IMR-90 (cell line): ENCODE measurements around the gene TPSB2.
"Not testable (repeated sequence)": the region's sequence is repeated elsewhere in the genome, so short reads cannot be mapped to it uniquely, and the experiment has no call there.

Experiments
- BHLHE40 ChIP-seq: fragments of 150-350 bp; IDR thresholded peaks from 2 replicates; pipeline ENCODE4 v1.6.1; 2016; ENCODE audit warnings: mild to moderate bottlenecking, low read depth, low read length
- CEBPB ChIP-seq: IDR thresholded peaks from 2 replicates; pipeline ENCODE4 v1.6.1; 2012; ENCODE audit warnings: low read depth, low read length, improper control_type of control experiment
- CTCF ChIP-seq: conservative IDR thresholded peaks from 2 replicates; pipeline ENCODE4 v1.5.1; 2012; ENCODE audit warnings: mild to moderate bottlenecking, low read depth, low read length, improper control_type of control experiment
- POLR2A ChIP-seq: IDR thresholded peaks from 2 replicates; pipeline ENCODE4 v1.6.1; 2012; ENCODE audit warnings: mild to moderate bottlenecking, low read depth, low read length
- SMC3 ChIP-seq: fragments of 150-350 bp; IDR thresholded peaks from 2 replicates; pipeline ENCODE4 v1.6.1; 2016; ENCODE audit warnings: low read depth, mild to moderate bottlenecking, antibody characterized with exemption, low read length, moderate library complexity

GRCh38 chr16:1230471-1231212 is 658 bp upstream of the TPSB2 start:
- not testable (repeated sequence) for TF ChIP-seq POLR2A, BHLHE40, CTCF, CEBPB, SMC3
